Measurements from ENCODE around the gene STYXL1. TPM values are rescaled to one million over a fixed set of nuclear protein-coding genes. Genes with fewer than 3 reads are reported as not detected.

The STYXL1 gene
- total RNA-seq, 1 donor from 2014 or later: 32.5 TPM

GRCh38 chr7:75981203-75981452 lies 66.7 kb downstream of the STYXL1 start:
- Mint-ChIP-seq H3K27ac (ENCODE audit: unreplicated experiment) (no peak overlapping the region), H3K36me3 (ENCODE audit: unreplicated experiment) (peaks cover 8% of the 10 kb centered on the region), H3K4me3 (ENCODE audit: unreplicated experiment) (no peak overlapping the region), H3K4me1 (ENCODE audit: unreplicated experiment) (peaks cover 15% of the 10 kb centered on the region), H3K27me3 (ENCODE audit: unreplicated experiment) (no peaks in the 10 kb centered on the region), H3K9me3 (ENCODE audit: unreplicated experiment) (no peaks in the 10 kb centered on the region)
- no peak for DNase-seq (ENCODE audit: extremely low spot score, unreplicated experiment)
- no peak for TF ChIP-seq CTCF (IDR thresholded peaks at IDR 0.05)

- no peak for DNase-seq (ENCODE audit: extremely low spot score, unreplicated experiment)
- TF ChIP-seq CTCF (IDR thresholded peaks at IDR 0.05): no peak
- Mint-ChIP-seq H3K27ac (ENCODE audit: unreplicated experiment) (no peak overlapping the region), H3K36me3 (ENCODE audit: unreplicated experiment) (peaks cover 8% of the 10 kb centered on the region), H3K4me1 (ENCODE audit: unreplicated experiment) (peaks cover 15% of the 10 kb centered on the region), H3K9me3 (ENCODE audit: unreplicated experiment) (no peaks in the 10 kb centered on the region), H3K27me3 (ENCODE audit: unreplicated experiment) (no peaks in the 10 kb centered on the region), H3K4me3 (ENCODE audit: unreplicated experiment) (no peak overlapping the region)
Measured at GRCh38 chr7:75980430-75981202, 67.2 kb downstream of the STYXL1 start.

- no peak for DNase-seq (ENCODE audit: extremely low spot score, unreplicated experiment)
- H3K36me3 Mint-ChIP-seq (ENCODE audit: unreplicated experiment): peaks cover 8% of the 10 kb centered on the region
- H3K9me3 Mint-ChIP-seq (ENCODE audit: unreplicated experiment): no peaks in the 10 kb centered on the region
- H3K4me3 Mint-ChIP-seq (ENCODE audit: unreplicated experiment): no peak overlapping the region
- TF ChIP-seq CTCF (IDR thresholded peaks at IDR 0.05): no peak
- H3K27me3 Mint-ChIP-seq (ENCODE audit: unreplicated experiment): no peaks in the 10 kb centered on the region
- H3K4me1 Mint-ChIP-seq (ENCODE audit: unreplicated experiment): peaks cover 15% of the 10 kb centered on the region
- no peak overlapping the region for H3K27ac Mint-ChIP-seq (ENCODE audit: unreplicated experiment)
Measured at GRCh38 chr7:75979759-75980429, 67.9 kb downstream of the STYXL1 start.

GRCh38 chr7:75977743-75978142 lies 70.1 kb downstream of the STYXL1 start:
- DNase-seq (ENCODE audit: extremely low spot score, unreplicated experiment): no peak
- Mint-ChIP-seq H3K9me3 (ENCODE audit: unreplicated experiment) (no peaks in the 10 kb centered on the region), H3K36me3 (ENCODE audit: unreplicated experiment) (peaks cover 12% of the 10 kb centered on the region), H3K27me3 (ENCODE audit: unreplicated experiment) (no peaks in the 10 kb centered on the region), H3K27ac (ENCODE audit: unreplicated experiment) (peak overlapping the region; percentile 63), H3K4me3 (ENCODE audit: unreplicated experiment) (no peak overlapping the region), H3K4me1 (ENCODE audit: unreplicated experiment) (peaks cover 15% of the 10 kb centered on the region)
- no peak for TF ChIP-seq CTCF (IDR thresholded peaks at IDR 0.05)

GRCh38 chr7:75971961-75972763 lies 75.6 kb downstream of the STYXL1 start:
- Mint-ChIP-seq H3K4me1 (ENCODE audit: unreplicated experiment) (peaks cover 2% of the 10 kb centered on the region), H3K27ac (ENCODE audit: unreplicated experiment) (no peak overlapping the region), H3K9me3 (ENCODE audit: unreplicated experiment) (no peaks in the 10 kb centered on the region), H3K36me3 (ENCODE audit: unreplicated experiment) (peaks cover 8% of the 10 kb centered on the region), H3K27me3 (ENCODE audit: unreplicated experiment) (no peaks in the 10 kb centered on the region), H3K4me3 (ENCODE audit: unreplicated experiment) (no peak overlapping the region)
- TF ChIP-seq CTCF (IDR thresholded peaks at IDR 0.05): no peak
- no peak for DNase-seq (ENCODE audit: extremely low spot score, unreplicated experiment)

Data from osteocyte (in vitro differentiated cells).